ENCODE data around the gene GABBR2.

- TF ChIP-seq, protein P1, sequence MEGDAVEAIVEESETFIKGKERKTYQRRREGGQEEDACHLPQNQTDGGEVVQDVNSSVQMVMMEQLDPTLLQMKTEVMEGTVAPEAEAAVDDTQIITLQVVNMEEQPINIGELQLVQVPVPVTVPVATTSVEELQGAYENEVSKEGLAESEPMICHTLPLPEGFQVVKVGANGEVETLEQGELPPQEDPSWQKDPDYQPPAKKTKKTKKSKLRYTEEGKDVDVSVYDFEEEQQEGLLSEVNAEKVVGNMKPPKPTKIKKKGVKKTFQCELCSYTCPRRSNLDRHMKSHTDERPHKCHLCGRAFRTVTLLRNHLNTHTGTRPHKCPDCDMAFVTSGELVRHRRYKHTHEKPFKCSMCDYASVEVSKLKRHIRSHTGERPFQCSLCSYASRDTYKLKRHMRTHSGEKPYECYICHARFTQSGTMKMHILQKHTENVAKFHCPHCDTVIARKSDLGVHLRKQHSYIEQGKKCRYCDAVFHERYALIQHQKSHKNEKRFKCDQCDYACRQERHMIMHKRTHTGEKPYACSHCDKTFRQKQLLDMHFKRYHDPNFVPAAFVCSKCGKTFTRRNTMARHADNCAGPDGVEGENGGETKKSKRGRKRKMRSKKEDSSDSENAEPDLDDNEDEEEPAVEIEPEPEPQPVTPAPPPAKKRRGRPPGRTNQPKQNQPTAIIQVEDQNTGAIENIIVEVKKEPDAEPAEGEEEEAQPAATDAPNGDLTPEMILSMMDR (conservative IDR thresholded peaks at IDR 0.05; ENCODE audit: low read length): no peak
- TF ChIP-seq EZH2phosphoT487 (IDR thresholded peaks at IDR 0.05; ENCODE audit: borderline replicate concordance, low read depth, low read length): no peak
Observed at GRCh38 chr9:98533866-98534265, 174.9 kb downstream of the GABBR2 start.
